Mammary epithelial cell (primary cell): Measurements from ENCODE around the gene RPS8.

Experiments
- EZH2 ChIP-seq: IDR thresholded peaks from 2 replicates; pipeline ENCODE4 v1.6.1; 2012; ENCODE audit warnings: low read length, inconsistent platforms, borderline replicate concordance
- TF ChIP-seq, protein P1 (sequence below), 2 donors: IDR thresholded peaks in 1 of 2; conservative IDR thresholded peaks in 1 of 2; 2 replicates each; pipeline ENCODE4 v1.5.1; 2011 to 2012; ENCODE audit warnings: inconsistent platforms in 2 of 2, low read length in 2 of 2, mild to moderate bottlenecking in 2 of 2, control low read depth in 1 of 2, low read depth in 1 of 2; ENCODE audit not compliant: insufficient read depth in 1 of 2; ENCODE audit errors: extremely low read depth in 1 of 2

DNA sequence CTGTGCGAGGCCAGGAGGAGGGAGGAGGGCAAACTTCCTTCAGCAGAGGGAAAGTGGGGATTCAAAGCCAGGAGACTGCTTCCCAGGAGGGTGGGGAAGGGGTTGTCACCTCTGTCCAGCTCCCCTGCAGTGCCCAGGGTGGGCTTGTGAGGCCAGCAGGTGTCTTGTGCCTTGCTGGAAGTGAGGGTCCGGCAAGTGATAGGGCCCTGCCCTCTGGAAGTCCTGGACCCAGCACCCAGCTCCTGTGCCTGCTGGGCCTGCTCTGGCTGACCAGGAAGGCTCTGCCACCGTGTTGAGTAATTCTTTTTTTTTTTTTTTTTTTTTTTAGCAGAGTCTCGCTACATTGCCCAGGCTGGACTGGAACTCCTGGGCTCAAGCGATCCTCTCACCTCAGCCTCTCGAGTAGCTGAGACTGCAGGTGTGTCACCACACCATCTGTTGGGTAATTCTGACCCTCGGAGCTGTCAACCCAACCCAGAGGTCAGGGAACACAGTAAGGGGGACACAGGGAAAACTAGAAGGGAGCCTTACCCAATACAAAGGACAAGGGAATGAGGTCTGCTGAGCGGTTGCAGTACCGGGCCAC lies 11.6 kb downstream of the RPS8 start:
- TF ChIP-seq, protein P1, sequence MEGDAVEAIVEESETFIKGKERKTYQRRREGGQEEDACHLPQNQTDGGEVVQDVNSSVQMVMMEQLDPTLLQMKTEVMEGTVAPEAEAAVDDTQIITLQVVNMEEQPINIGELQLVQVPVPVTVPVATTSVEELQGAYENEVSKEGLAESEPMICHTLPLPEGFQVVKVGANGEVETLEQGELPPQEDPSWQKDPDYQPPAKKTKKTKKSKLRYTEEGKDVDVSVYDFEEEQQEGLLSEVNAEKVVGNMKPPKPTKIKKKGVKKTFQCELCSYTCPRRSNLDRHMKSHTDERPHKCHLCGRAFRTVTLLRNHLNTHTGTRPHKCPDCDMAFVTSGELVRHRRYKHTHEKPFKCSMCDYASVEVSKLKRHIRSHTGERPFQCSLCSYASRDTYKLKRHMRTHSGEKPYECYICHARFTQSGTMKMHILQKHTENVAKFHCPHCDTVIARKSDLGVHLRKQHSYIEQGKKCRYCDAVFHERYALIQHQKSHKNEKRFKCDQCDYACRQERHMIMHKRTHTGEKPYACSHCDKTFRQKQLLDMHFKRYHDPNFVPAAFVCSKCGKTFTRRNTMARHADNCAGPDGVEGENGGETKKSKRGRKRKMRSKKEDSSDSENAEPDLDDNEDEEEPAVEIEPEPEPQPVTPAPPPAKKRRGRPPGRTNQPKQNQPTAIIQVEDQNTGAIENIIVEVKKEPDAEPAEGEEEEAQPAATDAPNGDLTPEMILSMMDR (conservative IDR thresholded peaks at IDR 0.05 in 1 of 2, IDR thresholded peaks at IDR 0.05 in 1 of 2; ENCODE audit: extremely low read depth in 1 of 2, insufficient read depth in 1 of 2, low read depth in 1 of 2, low read length in 2 of 2), result no peak
- TF ChIP-seq EZH2, result no peak
